ENCODE results near the gene PIK3R6.
"Not testable (repeated sequence)": the region's sequence is repeated elsewhere in the genome, so short reads cannot be mapped to it uniquely, and the experiment has no call there.

The PIK3R6 gene

DNA sequence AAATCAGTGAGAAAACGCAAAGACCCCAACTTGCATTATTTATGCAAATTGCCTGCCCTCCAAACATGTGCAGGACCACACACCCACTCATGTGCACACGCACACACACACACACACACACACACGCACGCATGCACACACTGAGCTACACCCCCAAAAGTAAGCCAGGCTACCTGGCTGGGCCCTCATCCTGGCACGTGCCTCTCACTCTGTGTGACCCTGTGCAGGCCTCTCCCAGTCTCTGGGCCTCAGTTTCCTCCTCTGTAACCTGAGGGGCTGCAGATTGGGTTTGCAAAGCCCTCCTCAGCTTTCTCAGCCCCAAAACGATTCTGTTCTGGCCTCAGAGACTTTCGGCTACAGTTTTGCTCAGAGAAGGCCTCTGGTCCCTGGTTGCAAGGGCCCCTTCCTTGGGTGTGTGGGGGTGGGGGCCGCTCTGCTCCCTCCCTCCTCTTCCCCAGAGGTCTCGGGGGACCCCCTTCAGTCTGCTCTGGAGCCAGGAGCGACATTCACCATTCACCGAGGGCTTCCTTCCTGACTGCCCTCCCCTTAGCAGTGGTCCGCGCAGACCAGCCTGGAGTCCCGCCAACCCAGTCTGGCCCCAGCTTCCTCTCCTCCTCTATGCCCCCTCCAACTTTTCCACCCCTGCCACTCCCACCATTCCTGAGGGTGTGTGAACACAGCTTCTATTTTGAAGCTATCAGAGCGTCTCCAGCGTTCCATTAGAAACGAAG lies 5.4 kb upstream of the PIK3R6 start:
- DNase-seq (ENCODE audit: low spot score): no peak

DNA sequence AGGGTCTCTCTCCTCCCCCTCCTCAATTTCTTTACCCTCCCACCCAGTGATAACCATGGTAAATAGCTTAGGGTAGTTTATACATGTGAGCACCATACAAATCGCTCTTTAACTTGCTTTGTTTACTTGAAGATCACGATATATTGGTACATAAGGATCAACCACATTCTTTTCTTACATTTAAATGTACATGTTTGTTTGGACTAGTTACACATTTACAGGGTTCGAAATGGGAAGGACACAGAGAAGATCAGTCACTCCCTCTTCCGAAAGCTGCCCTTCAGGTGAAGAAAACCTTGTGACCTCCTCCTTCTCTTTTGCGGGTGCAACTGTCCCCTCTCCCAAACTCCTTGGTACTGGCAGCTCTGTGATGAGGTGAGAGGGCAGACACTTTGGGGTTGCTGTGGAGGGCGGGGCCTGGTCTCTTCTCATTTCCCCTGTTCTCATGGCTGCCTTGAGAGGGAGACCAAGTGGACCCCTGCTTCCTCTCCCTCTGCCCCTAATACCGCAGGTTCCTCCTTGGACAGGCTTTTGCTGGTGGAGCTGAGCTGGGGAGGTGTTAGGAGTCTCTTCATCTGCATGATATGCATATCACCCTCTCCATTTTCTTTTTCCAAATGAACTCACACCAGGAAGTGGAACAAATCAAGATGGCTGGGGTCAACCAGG lies 4.7 kb upstream of the PIK3R6 start:
- no peak for DNase-seq (ENCODE audit: low spot score)

DNA sequence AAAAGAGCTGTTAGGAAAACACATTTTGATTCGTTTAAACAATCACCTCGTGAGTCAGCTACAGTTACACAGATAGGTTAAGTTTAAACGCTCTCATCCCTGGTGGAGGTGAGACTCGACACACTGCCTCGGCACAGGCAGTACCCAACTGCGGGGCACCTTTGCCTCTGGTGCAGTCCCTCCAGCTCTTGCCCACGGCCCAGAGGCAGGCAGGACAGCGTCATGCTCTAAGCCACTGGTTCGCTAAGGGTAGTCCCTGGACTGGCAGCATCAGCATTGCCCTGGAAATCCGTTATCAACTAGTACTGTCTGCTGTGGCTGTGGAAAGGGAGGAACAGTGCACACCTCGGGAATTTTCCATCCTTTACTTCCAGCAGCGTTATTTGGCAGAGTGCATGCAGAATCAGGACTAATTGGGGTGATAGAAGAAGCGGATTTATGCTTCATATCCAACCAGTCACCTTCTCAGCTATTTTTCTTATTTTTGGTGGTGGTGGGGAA lies 3.7 kb upstream of the PIK3R6 start:
- no peak for DNase-seq (ENCODE audit: low spot score)

DNA sequence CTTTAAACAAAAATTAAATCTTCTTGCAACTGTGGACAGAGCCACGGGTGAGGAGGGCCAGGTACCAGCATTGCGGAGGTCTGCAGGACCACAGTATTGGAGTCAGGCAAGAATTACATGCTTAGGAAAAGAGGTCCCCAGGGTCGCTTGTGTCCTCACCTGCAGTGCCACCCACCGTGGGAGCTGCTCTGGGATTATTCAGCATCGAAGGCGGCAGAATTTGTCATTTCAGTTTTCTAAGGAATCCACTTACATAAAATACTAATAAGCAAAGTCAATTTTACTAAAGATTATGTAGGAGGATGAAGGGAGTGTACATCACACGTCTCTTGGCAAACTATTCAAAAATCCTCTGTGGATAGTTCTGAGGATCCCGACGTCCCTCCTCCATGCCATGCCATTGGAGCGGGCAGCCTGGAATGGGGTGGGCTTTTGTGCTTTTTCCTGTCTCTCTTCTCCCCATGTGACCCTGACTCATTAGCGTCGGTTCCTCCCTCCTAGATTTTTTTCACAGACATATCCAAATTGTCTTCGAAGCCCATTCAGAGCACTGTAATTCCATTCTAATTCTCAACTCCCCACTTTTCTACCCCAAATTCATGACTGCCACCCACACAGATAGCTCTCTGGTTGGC lies 3.0 kb upstream of the PIK3R6 start:
- DNase-seq (ENCODE audit: low spot score): no peak

DNA sequence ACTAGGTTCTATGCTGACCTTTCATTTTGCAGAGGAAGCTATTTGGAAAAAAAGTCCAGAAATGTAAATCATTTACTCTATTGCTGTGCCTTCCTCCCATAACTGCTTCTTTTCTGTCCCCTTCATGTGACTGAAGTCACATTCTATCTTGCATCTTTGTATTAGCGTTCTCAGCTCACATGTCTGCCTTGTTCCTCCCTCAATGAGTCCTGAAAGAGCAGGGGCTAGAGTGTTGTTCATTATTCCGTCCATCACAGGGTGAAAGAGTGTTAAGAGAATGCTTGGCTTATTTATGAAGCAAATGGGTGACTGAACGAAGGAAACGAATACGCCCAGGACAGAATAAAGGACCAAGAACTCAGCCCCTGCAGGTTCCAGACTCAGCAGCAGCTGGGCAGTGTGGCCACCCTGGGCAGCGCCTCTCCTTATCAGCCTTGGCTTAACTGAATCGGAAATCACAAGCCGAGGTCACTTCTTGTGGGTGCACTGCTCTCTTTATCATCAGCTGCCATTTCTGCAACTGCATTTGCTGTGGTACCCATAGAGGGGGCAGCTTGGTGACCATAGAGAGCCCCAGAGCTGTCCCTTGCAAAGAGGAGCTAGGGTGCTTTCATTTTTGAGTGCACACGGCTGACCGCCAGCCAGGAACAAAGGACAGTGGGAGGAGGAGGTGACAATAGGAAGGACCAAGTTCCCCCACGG lies 1.8 kb upstream of the PIK3R6 start:
- DNase-seq (ENCODE audit: low spot score): no peak

DNA sequence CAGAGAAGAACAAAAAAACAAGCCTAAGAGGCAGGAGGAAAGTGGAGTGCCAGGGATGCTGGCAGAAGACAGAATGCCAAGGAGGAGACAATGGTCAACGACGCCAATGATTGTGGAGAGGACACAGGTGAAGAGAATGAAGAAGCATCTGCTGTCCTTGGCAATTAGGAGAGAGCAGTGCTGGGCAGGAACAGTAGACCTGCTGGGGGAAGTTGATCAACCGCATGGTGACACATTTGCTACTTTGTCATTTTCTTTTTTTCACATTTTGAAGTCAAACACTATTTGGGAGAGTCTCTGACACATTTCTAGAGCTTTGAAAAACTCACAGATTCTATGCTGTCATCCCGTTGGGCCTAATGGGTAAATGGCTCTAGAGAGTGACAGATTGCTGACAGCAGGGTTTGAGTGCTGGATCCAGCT lies 1.1 kb upstream of the PIK3R6 start:
- no peak for DNase-seq (ENCODE audit: low spot score)

DNA sequence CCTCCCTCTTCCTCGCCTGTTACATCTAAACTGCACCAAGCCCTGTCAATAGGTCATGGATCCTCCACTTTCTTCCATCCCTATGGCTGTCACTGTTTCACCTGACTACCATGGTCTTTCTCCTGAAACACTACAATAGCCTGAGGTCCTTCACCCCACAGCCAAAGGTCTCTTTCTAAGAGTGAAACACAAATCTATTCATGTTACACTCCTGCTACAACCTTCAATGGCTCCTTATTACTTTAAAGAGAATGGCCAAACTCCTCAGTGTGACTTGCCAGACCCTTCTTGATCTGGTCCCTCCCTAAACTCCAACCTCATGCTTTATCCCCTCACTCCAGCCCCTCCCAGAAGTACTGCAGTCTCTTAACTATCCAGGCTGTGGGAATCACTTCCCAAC lies 618 bp upstream of the PIK3R6 start:
- DNase-seq (ENCODE audit: low spot score): no peak

DNA sequence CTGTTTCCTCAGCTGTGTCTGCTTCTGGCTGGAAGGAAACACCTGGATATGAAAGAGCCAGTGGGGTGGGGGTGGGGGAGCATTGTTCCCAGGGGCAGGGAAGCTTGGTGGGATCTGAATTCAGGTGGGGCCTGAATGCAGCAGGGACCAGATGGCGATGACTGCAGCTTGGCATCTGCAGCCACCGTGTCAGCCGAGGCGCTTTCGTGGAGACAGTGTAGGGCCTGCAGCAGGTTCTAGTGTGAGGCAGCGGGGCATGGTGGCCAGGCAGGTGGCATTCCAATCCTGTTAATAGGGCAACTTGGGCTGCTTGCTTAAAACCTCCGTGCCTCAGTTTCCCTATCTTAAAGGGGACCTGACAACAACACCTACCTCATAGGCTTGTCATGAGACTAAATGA lies 1.7 kb downstream of the PIK3R6 start:
- no peak for DNase-seq (ENCODE audit: low spot score)

DNA sequence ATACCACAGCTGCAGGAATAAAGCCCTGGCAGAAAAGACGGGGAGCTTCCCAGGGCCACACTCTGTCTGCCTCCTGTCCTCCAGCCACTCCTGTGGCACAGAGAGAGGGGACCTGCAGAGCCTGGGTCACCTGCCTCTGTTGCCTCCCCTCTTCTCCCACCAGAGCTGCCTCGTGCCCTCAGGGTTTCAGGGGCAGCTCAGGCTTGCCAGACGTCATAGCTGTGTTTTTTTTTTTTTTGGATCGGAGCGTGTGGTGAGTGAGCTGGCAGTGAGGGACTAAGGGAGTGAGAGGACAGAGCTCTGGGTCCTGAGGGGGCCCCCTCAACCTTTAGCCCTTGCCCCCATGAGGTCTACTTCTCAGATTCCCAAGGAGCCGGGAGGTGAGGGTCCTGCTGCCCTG lies 2.1 kb downstream of the PIK3R6 start:
- DNase-seq (ENCODE audit: low spot score): no peak

DNA sequence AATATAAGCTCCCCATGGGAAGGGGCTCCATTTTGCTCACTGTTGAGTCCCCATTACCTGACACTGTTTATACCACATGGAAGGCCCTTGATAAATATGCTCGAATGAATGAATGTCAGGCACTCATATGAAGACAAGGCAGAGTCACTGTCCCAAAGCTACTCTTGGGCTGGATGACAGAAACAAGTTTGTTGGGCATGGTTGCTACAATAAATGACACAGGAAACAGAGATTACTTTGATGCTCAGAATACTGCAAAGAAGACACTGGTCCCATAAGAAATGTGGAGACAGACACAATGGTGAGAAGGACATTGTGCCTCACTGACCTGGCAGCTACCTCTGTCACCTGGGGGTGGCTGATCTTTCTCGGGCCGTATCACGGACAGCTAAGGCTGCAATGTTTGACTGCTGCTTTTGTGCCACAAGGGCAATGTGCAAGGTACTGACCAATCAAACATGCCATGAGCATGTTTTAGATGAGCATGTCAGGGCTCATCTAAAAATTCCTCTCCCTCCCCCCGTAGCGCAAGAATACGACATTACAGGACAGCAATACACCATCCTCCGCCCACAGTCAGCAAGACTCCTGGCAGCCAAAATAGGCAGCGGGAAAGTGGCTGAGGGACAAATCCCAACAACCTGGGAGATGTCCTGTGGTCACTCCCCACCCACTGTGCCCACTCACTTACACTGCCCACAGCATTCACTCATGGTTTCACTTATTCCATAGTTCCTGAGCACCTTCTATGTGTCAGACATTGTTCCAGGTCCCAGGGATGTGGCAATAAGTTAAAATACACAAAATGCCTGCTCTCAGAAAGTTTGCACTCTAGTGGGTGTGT lies 5.0 kb downstream of the PIK3R6 start:
- no peak for DNase-seq (ENCODE audit: low spot score)

DNA sequence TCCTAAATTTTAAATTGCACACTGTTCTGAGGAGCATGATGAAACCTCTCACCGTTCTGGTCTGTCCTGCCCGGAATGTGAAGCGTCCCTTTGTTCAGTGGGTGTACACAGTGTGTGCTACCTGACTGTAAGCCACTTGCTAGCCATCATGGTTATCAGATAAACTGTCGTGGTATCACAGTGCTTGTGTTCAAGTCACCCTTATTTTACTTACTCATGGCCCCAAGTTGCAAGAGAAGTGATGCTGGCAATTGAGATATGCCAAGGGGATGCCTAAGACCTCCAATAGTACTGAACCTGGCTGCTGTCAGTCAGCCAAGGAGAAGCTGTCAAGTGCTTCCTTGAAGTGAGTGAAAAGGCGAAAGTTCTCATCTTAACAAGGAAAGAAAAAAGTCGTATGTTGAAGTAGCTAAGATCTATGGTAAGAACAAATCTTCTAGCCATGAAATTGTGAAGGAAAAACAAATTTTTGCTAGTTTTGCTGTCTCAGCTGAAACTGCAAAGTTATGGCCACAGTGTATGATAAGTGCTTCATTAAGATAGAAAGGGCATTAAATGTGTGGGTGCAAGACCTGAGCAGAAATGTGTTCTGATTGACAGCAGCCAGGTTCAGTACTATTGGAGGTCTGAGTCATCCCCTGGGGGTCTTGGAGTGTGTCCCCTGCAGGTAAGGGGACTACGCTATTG lies 5.8 kb downstream of the PIK3R6 start:
- DNase-seq (ENCODE audit: low spot score): no peak

DNA sequence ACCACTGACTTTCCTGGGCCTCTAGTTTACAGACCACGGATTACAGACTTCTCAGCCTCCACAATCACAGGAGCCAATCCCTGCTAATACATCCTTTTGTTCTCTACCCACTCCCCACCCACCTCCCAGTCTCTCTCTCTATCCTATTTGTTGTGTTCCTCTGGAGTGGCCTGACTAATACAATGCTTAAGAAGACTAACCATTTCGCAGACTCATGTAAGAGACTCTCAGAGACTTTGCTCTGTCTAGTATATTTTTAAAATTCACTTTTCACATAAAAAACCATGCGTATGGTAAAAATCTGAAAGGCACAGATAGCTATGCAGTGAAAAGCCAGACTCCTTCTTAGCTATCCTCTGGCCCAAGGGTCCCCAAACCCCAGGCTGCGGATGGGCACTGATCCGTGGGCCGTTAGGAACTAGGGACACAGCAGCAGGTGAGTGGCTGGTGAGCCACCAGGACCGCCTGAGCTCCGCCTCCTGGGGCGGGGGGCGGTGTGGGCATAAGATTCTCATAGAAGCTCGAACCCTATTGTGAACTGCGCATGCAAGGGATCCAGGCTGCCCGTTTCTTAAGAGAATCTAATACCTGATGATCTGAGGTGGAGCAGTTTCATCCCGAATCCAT lies 7.6 kb downstream of the PIK3R6 start:
- DNase-seq (ENCODE audit: low spot score): no peak

DNA sequence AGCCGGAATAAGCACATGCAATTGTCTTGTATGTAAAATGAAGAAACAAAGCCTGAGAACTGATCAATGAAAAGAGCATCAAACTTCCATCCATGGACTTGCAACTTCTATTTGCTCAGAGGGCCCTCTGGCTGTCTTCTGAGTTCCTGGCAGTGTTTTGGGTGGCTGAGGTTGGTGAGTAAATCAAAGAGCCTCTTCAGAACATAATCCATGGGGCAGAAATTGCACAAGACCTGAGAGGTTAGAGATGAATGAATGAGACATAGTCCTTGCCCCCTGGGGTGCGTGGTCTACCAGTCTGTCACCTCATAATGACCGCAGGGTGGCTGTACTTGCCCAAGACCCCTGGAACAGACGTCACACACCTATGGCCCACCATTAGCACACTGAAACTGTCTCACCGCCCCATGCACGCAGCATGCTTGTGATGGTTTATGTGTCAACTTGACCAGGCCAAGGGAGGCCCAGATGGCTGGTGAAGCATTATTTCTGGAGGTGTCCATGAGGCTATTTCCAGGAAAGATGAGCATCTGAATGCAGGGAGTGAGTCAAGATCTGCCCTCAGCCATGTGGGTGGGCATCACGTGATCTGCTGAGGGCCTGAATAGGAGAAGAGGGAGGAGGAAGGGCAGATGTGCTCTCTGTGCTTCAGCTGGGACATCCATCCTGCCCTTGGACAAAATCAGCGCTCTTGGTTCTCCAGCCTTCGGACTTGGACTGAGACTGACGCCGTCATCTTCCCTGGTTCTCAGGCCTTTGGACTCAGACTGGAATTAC lies 8.3 kb downstream of the PIK3R6 start:
- peak; percentile 19 for DNase-seq (ENCODE audit: low spot score)

DNA sequence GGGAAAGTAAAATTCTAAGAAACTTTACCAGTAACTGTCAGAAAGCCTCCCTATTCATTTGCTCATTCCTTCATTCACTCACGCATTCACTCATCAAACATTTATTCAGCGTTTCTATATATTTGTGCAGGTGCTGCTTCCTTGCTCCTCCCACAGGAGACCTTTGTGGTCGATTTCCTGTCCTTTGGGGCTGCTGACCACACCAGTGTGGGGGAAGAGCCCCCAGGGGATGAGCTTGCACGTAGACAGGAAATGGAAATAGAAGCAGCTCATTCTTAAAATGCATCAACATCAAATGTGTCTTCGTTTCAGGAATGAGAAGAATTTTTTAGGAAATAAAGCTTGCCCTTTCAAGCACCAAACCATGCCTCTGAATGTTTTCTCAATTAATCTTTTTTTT lies 9.6 kb downstream of the PIK3R6 start:
- DNase-seq (ENCODE audit: low spot score): no peak

DNA sequence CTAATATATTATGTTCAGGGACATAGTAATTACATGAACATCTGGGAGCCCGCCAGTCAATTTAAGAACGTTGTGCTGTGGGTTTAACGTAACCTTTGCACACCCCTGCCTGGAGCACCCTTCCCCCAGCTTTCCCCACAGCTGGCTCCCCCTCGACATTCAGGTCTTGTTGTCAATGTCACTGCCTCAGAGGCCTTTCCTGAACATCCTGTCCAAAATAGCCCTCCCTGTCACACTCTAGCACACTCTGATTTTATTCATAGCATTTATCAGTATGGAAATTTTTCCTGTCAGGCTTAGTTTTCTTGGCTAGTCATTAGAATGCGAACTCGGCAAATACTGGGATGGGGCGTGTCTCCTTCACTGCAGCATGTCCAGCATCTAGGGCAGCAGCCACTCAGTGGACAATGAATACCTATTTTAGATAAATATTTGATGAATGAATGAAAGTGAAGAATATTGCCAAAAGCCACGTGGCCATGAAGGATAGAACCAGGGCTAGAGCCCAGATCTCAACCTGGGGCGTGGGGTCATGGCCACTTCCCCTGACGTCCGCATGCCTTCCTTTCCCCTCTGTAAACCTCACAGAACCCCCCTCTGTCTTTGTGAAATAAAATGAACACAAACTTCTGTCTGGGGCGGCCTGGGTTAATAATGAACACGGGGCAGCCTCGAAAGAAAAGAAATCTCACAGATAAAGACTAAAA lies 10.5 kb downstream of the PIK3R6 start:
- DNase-seq (ENCODE audit: low spot score): no peak

DNA sequence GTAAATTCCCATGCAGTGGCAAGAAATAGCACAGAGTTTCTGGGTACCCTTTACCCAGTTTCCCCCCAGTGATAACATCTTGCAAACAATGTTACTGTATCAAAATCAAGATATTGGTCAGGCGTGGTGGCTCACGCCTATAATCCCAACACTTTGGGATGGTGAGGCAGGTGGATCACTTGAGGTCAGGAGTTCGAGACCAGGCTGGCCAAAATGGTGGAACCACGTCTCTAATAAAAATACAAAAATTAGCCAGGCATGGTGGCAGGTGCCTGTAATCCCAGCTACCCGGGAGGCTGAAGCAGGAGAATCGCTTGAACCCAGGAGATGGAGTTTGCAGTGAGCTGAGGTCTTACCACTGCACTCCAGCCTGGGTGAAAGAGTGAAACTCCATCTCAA lies 11.3 kb downstream of the PIK3R6 start:
- not testable (repeated sequence) for DNase-seq (ENCODE audit: low spot score)

DNA sequence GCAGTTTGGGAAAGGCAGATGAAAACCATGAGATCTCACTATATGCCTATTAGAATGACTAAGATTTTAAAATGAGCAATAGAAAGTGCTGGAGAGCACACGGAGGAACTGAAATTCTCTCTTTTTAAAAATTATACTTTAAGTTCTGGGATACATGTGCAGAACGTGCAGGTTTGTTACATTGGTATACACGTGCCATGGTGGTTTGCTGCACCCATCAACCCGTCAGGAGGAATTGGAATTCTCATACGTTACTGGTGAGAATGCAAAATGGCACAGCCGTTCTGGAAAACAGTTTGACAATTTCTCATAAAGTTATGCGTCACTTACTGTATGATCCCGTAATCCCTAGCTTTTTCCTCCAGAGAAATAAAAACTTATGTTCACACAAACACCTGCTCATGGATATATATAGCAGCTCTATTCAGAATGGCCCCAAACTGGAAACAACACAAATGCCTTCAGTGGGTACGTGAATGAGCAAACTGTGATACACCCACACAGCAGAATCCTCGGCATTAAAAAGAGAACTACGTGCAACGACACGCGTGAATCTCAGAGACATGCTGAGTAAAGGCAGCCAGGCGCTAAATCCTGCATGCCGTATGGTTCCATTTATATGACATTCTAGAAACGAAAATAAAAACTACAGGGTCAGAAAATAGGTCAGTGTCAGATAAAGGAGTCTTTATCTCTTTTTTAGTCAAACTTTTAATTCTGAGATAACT lies 11.8 kb downstream of the PIK3R6 start:
- DNase-seq (ENCODE audit: low spot score): no peak

DNA sequence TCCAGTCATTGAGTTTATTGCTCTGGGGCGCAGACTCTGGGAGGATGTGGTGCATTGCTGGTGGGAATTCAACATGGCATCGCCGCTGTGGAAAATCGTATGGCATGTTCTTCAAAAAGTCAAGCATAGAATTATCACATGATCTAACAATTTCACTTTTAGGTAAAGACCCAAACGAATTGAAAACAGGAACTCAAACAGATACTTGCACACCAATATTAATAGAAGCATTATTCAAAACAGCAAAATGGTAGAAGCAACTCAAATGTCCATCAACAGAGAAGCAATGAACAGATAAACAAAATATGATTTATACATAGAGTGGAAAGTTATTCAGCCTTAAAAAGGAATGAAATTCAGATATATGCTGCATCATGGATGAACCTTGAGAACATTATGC lies 15.9 kb downstream of the PIK3R6 start:
- DNase-seq (ENCODE audit: low spot score): no peak
